ENCODE results near the gene MRPS18C. TPM values are rescaled to one million over a fixed set of nuclear protein-coding genes. Genes with fewer than 3 reads are reported as not detected.

Gene MRPS18C
- polyA plus RNA-seq, 2 donors = 28.9 to 29.2 TPM

Other genes with a start within 250 kb of the MRPS18C start
- 10 to 100 TPM in 1 of 2 donors, 1 to 10 TPM in 1; 9.1 to 12.5 TPM for gene COQ2, start 171.3 kb upstream of the MRPS18C start, polyA plus RNA-seq
- gene HPSE, start 121.2 kb upstream of the MRPS18C start, polyA plus RNA-seq = 10 to 100 TPM; 15.9 to 16.7 TPM
- 1 to 10 TPM; 4.3 to 6.6 TPM for gene HELQ, start 235 bp upstream of the MRPS18C start, polyA plus RNA-seq
- gene ABRAXAS1, start 29.0 kb downstream of the MRPS18C start, polyA plus RNA-seq = 1 to 10 TPM; 2.8 to 4.3 TPM
- 10 to 100 TPM in 1 of 2 donors, 1 to 10 TPM in 1; 4.4 to 11.2 TPM for gene GPAT3, start 80.0 kb downstream of the MRPS18C start, polyA plus RNA-seq